Immature natural killer cell (primary cell): Measurements from ENCODE around the gene MAP2K7. TPM values are rescaled to one million over a fixed set of nuclear protein-coding genes. Genes with fewer than 3 reads are reported as not detected.
"Not testable (repeated sequence)": the region's sequence is repeated elsewhere in the genome, so short reads cannot be mapped to it uniquely, and the experiment has no call there.

Source experiments
- DNase-seq, 3 donors: peaks; one replicate each; pipeline ENCODE4 v3.0.0; 2022; ENCODE audit warnings: mixed read lengths in 1 of 3
- H3K27ac Mint-ChIP-seq, 6 donors: one replicate each; pipeline ENCODE4 v1.8.0; 2020; ENCODE audit warnings: mixed read lengths in 6 of 6, mild to moderate bottlenecking in 5 of 6, inconsistent platforms in 4 of 6, moderate library complexity in 3 of 6
- H3K27me3 Mint-ChIP-seq, 3 donors: one replicate each; pipeline ENCODE4 v1.8.0; 2020 to 2021; ENCODE audit warnings: low read depth in 3 of 3, mild to moderate bottlenecking in 3 of 3, mixed read lengths in 3 of 3, moderate library complexity in 3 of 3, inconsistent platforms in 1 of 3
- H3K36me3 Mint-ChIP-seq, 3 donors: one replicate each; pipeline ENCODE4 v1.8.0; 2020; ENCODE audit warnings: mixed read lengths in 3 of 3, inconsistent platforms in 2 of 3, mild to moderate bottlenecking in 2 of 3
- H3K4me1 Mint-ChIP-seq, 2 donors: one replicate each; pipeline ENCODE4 v1.8.0; 2020; ENCODE audit warnings: inconsistent platforms in 2 of 2, mild to moderate bottlenecking in 2 of 2, mixed read lengths in 2 of 2, moderate library complexity in 1 of 2
- H3K4me3 Mint-ChIP-seq, 5 donors: one replicate each; pipeline ENCODE4 v1.8.0; 2020; ENCODE audit warnings: mild to moderate bottlenecking in 5 of 5, mixed read lengths in 5 of 5, inconsistent platforms in 3 of 5, moderate library complexity in 3 of 5
- H3K9me3 Mint-ChIP-seq, 6 donors: one replicate each; pipeline ENCODE4 v1.8.0; 2020; ENCODE audit warnings: mild to moderate bottlenecking in 6 of 6, mixed read lengths in 6 of 6, inconsistent platforms in 4 of 6, moderate library complexity in 3 of 6
- polyA plus RNA-seq, 3 donors: library from polyadenylated mRNA; unstranded; fragments of 300-500 nt; fragmentation: Illumina TruSeq; gene quantifications; one replicate each; pipeline ENCODE4 v1.2.3, GENCODE V29; 2021

MAP2K7 gene
- polyA plus RNA-seq, 3 donors from 2014 or later: 2.0 to 4.4 (median 2.7) TPM

- peaks cover 0 to 3% (median 0%) of the 10 kb centered on the region in 6 donors for H3K9me3 Mint-ChIP-seq
- H3K36me3 Mint-ChIP-seq: peaks cover 0 to 11% (median 10%) of the 10 kb centered on the region in 3 donors
- no peak overlapping the region for H3K4me3 Mint-ChIP-seq
- peaks cover 14 to 30% (median 20%) of the 10 kb centered on the region in 3 donors for H3K27me3 Mint-ChIP-seq
- H3K27ac Mint-ChIP-seq: no peak overlapping the region
- peak in 1 of 3 donors; percentile 0 for DNase-seq
- H3K4me1 Mint-ChIP-seq: peaks cover 7 to 13% of the 10 kb centered on the region in 2 donors
Observed at GRCh38 chr19:7911508-7912143, 7.9 kb downstream of the MAP2K7 start.

GRCh38 chr19:7912144-7912696 is 8.5 kb downstream of the MAP2K7 start:
- Mint-ChIP-seq H3K9me3 (peaks cover 0 to 5% (median 0%) of the 10 kb centered on the region in 6 donors), H3K4me1 (peaks cover 13% of the 10 kb centered on the region in 2 donors), H3K4me3 (no peak overlapping the region), H3K27me3 (peaks cover 18 to 30% (median 24%) of the 10 kb centered on the region in 3 donors), H3K36me3 (peaks cover 0 to 10% (median 10%) of the 10 kb centered on the region in 3 donors), H3K27ac (no peak overlapping the region)
- no peak for DNase-seq

- Mint-ChIP-seq H3K9me3 (peaks cover 0 to 5% (median 0%) of the 10 kb centered on the region in 6 donors), H3K36me3 (peaks cover 0 to 10% (median 8%) of the 10 kb centered on the region in 3 donors), H3K27me3 (peaks cover 20 to 30% (median 26%) of the 10 kb centered on the region in 3 donors), H3K4me3 (no peak overlapping the region), H3K27ac (peak overlapping the region in 1 of 6 donors; percentile 71), H3K4me1 (peaks cover 13% of the 10 kb centered on the region in 2 donors)
- peak in 1 of 3 donors; percentile 0 for DNase-seq
Observed at GRCh38 chr19:7912697-7913564, 9.3 kb downstream of the MAP2K7 start.

GRCh38 chr19:7913652-7914051 is 10.0 kb downstream of the MAP2K7 start:
- no peak overlapping the region for H3K4me3 Mint-ChIP-seq
- H3K27me3 Mint-ChIP-seq: peaks cover 26 to 31% (median 31%) of the 10 kb centered on the region in 3 donors
- peaks cover 0 to 10% (median 8%) of the 10 kb centered on the region in 3 donors for H3K36me3 Mint-ChIP-seq
- no peak overlapping the region for H3K27ac Mint-ChIP-seq
- H3K4me1 Mint-ChIP-seq: peaks cover 13 to 15% of the 10 kb centered on the region in 2 donors
- DNase-seq: no peak
- H3K9me3 Mint-ChIP-seq: peaks cover 0 to 5% (median 0%) of the 10 kb centered on the region in 6 donors

GRCh38 chr19:7914099-7914498 is 10.4 kb downstream of the MAP2K7 start:
- no peak for DNase-seq
- Mint-ChIP-seq H3K36me3 (peaks cover 0 to 10% (median 8%) of the 10 kb centered on the region in 3 donors), H3K4me1 (peaks cover 13 to 15% of the 10 kb centered on the region in 2 donors), H3K27me3 (peaks cover 29 to 34% (median 30%) of the 10 kb centered on the region in 3 donors), H3K27ac (peak overlapping the region in 1 of 6 donors; percentile 50), H3K4me3 (peak overlapping the region in 1 of 5 donors; percentile 7), H3K9me3 (peaks cover 0 to 5% (median 0%) of the 10 kb centered on the region in 6 donors)

- peak within 1 kb of the TSS in 3 of 6 donors; percentile 46 to 61 (median 50) for H3K27ac Mint-ChIP-seq
- peak within 1 kb of the TSS; percentile 53 to 68 (median 59) for H3K4me3 Mint-ChIP-seq
- H3K9me3 Mint-ChIP-seq: peaks cover 0 to 5% (median 0%) of the 10 kb centered on the region in 6 donors
- H3K36me3 Mint-ChIP-seq: peaks cover 0 to 10% (median 8%) of the 10 kb centered on the region in 3 donors
- H3K4me1 Mint-ChIP-seq: peaks cover 15% of the 10 kb centered on the region in 2 donors
- peaks cover 30 to 37% (median 34%) of the 10 kb centered on the region in 3 donors for H3K27me3 Mint-ChIP-seq
- no peak for DNase-seq
Observed at GRCh38 chr19:7914598-7915045, 10.9 kb downstream of the MAP2K7 start, which contains the start of gene TGFBR3L. TSS of gene TGFBR3L (plus strand) at chr19:7914830.

- H3K27me3 Mint-ChIP-seq: peaks cover 34 to 43% (median 40%) of the 10 kb centered on the region in 3 donors
- DNase-seq: no peak
- peaks cover 20 to 21% of the 10 kb centered on the region in 2 donors for H3K4me1 Mint-ChIP-seq
- peaks cover 0 to 5% (median 0%) of the 10 kb centered on the region in 6 donors for H3K9me3 Mint-ChIP-seq
- H3K36me3 Mint-ChIP-seq: peaks cover 0 to 10% (median 8%) of the 10 kb centered on the region in 3 donors
- peak overlapping the region in 3 of 6 donors; percentile 11 to 61 (median 46) for H3K27ac Mint-ChIP-seq
- H3K4me3 Mint-ChIP-seq: peak overlapping the region; percentile 53 to 68 (median 59)
Observed at GRCh38 chr19:7915250-7916102, 11.8 kb downstream of the MAP2K7 start.

GRCh38 chr19:7916103-7916954 is 12.7 kb downstream of the MAP2K7 start:
- Mint-ChIP-seq H3K36me3 (peaks cover 0 to 9% (median 7%) of the 10 kb centered on the region in 3 donors), H3K27me3 (peaks cover 36 to 40% (median 40%) of the 10 kb centered on the region in 3 donors), H3K27ac (peak overlapping the region in 2 of 6 donors; percentile 11 to 72), H3K4me1 (peaks cover 26 to 28% of the 10 kb centered on the region in 2 donors), H3K9me3 (peaks cover 0 to 3% (median 0%) of the 10 kb centered on the region in 6 donors), H3K4me3 (peak overlapping the region; percentile 33 to 68 (median 59))
- peak; percentile 70 to 77 (median 71) for DNase-seq

- peak overlapping the region; percentile 69 to 91 (median 80) for H3K4me3 Mint-ChIP-seq
- H3K36me3 Mint-ChIP-seq: peaks cover 0 to 6% (median 5%) of the 10 kb centered on the region in 3 donors
- no peak for DNase-seq
- H3K27ac Mint-ChIP-seq: peak overlapping the region in 5 of 6 donors; percentile 66 to 86 (median 78)
- H3K9me3 Mint-ChIP-seq: peaks cover 0 to 2% (median 0%) of the 10 kb centered on the region in 6 donors
- peaks cover 29 to 30% of the 10 kb centered on the region in 2 donors for H3K4me1 Mint-ChIP-seq
- H3K27me3 Mint-ChIP-seq: peaks cover 36 to 40% (median 39%) of the 10 kb centered on the region in 3 donors
Observed at GRCh38 chr19:7916955-7917266, 13.2 kb downstream of the MAP2K7 start.

GRCh38 chr19:7917267-7918061 is 13.8 kb downstream of the MAP2K7 start:
- DNase-seq: peak; percentile 47 to 51 (median 47)
- Mint-ChIP-seq H3K36me3 (peaks cover 0 to 5% (median 4%) of the 10 kb centered on the region in 3 donors), H3K27me3 (peaks cover 33 to 41% (median 38%) of the 10 kb centered on the region in 3 donors), H3K9me3 (peaks cover 0 to 2% (median 0%) of the 10 kb centered on the region in 6 donors), H3K4me1 (peaks cover 29 to 34% of the 10 kb centered on the region in 2 donors), H3K27ac (peak overlapping the region in 5 of 6 donors; percentile 68 to 86 (median 78)), H3K4me3 (peak overlapping the region; percentile 69 to 91 (median 80))

- Mint-ChIP-seq H3K27me3 (peaks cover 33 to 38% (median 37%) of the 10 kb centered on the region in 3 donors), H3K4me1 (peaks cover 29 to 36% of the 10 kb centered on the region in 2 donors), H3K4me3 (peak overlapping the region; percentile 33 to 68 (median 58)), H3K27ac (peak overlapping the region in 3 of 6 donors; percentile 23 to 68 (median 49))
- DNase-seq, H3K36me3 Mint-ChIP-seq, H3K9me3 Mint-ChIP-seq: not testable (repeated sequence)
Observed at GRCh38 chr19:7918062-7918614, 14.5 kb downstream of the MAP2K7 start.
